ENCODE measurements around the gene MORN2. TPM values are rescaled to one million over a fixed set of nuclear protein-coding genes. Genes with fewer than 3 reads are reported as not detected.

Gene MORN2
- total RNA-seq, 1 donor from 2014 or later, result 18.4 TPM

GRCh38 chr2:38835015-38835601 lies 40.7 kb upstream of the MORN2 start:
- Histone ChIP-seq H3K4me3 (no peak overlapping the region), H3K36me3 (peaks cover 56% of the 10 kb centered on the region), H3K27me3 (ENCODE audit: low read depth) (no peaks in the 10 kb centered on the region), H3K27ac (no peak overlapping the region), H3K4me1 (no peaks in the 10 kb centered on the region), H3K9me3 (no peaks in the 10 kb centered on the region)
- no peak for DNase-seq
- TF ChIP-seq CTCF (IDR thresholded peaks at IDR 0.05), result peak; percentile 31
- no peak for ATAC-seq
- intact Hi-C loops (cut with DNase I), result no loop called here

- no peaks in the 10 kb centered on the region for H3K9me3 ChIP-seq
- no peak overlapping the region for H3K4me3 ChIP-seq
- no peak for TF ChIP-seq CTCF (IDR thresholded peaks at IDR 0.05)
- ATAC-seq, result peak; percentile 72 to 85
- no peak overlapping the region for H3K27ac ChIP-seq
- H3K27me3 ChIP-seq (ENCODE audit: low read depth), result no peaks in the 10 kb centered on the region
- no peaks in the 10 kb centered on the region for H3K4me1 ChIP-seq
- intact Hi-C loops (cut with DNase I), result no loop called here
- DNase-seq, result no peak
- H3K36me3 ChIP-seq, result peaks cover 64% of the 10 kb centered on the region
These were observed 39.8 kb upstream of the MORN2 start for GRCh38 chr2:38835990-38836389.

- Histone ChIP-seq H3K27me3 (ENCODE audit: low read depth) (no peaks in the 10 kb centered on the region), H3K4me3 (no peak overlapping the region), H3K27ac (no peak overlapping the region), H3K36me3 (peaks cover 72% of the 10 kb centered on the region), H3K9me3 (no peaks in the 10 kb centered on the region), H3K4me1 (no peaks in the 10 kb centered on the region)
- no peak for TF ChIP-seq CTCF (IDR thresholded peaks at IDR 0.05)
- intact Hi-C loops (cut with DNase I), result no loop called here
- ATAC-seq (no peak), DNase-seq (no peak)
These were observed 39.0 kb upstream of the MORN2 start for GRCh38 chr2:38836791-38837190.

- Histone ChIP-seq H3K4me3 (no peak overlapping the region), H3K36me3 (peaks cover 51% of the 10 kb centered on the region), H3K4me1 (no peaks in the 10 kb centered on the region), H3K27me3 (ENCODE audit: low read depth) (no peaks in the 10 kb centered on the region), H3K27ac (no peak overlapping the region), H3K9me3 (no peaks in the 10 kb centered on the region)
- intact Hi-C loops (cut with DNase I), result no loop called here
- no peak for TF ChIP-seq CTCF (IDR thresholded peaks at IDR 0.05)
- DNase-seq, result no peak
- no peak for ATAC-seq
These were observed 25.7 kb upstream of the MORN2 start for GRCh38 chr2:38850045-38850444.

- H3K36me3 ChIP-seq, result peaks cover 84% of the 10 kb centered on the region
- H3K9me3 ChIP-seq, result no peaks in the 10 kb centered on the region
- no peaks in the 10 kb centered on the region for H3K27me3 ChIP-seq (ENCODE audit: low read depth)
- intact Hi-C loops (cut with DNase I), result no loop called here
- TF ChIP-seq CTCF (IDR thresholded peaks at IDR 0.05), result no peak
- no peaks in the 10 kb centered on the region for H3K4me1 ChIP-seq
- ATAC-seq, result peak in 1 of 2 donors; percentile 42
- no peak for DNase-seq
- H3K27ac ChIP-seq, result no peak overlapping the region
- H3K4me3 ChIP-seq, result no peak overlapping the region
These were observed 19.6 kb upstream of the MORN2 start for GRCh38 chr2:38856165-38856564.
